ENCODE measurements around the gene CEMIP2.
A peak's percentile ranks its signal among the peaks of the same experiment; 100 is the strongest.

The CEMIP2 gene

DNA sequence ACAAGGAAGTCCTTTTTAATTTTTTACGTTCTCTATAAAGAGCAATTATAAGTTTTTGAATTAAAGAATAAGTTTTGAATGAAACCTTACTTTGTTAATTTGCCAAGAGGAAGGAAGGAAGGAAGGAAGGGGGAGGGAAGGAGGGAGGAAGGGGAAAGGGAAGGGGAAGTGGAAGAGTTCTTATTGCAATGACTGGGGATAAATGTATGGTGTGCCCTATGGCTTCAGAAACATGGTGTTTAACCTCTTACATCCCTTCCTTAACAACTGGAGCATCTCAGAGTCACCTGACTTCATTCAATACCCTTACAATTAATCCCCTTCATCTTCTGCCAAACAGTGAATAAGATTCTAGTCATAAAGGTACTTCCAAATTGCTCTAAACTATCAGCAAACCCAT, 16.0 kb downstream of the CEMIP2 start:
- Histone ChIP-seq H3K4me1 (ENCODE audit: control insufficient read depth in 2 of 2, insufficient read depth in 2 of 2, low read length in 2 of 2) (peaks cover 0 to 6% of the 10 kb centered on the region in 2 donors), H3K9ac (ENCODE audit: low read depth in 1 of 2, low read length in 2 of 2) (no peak overlapping the region), H3K27me3 (ENCODE audit: control insufficient read depth in 2 of 2, insufficient read depth in 2 of 2, low read length in 2 of 2) (no peaks in the 10 kb centered on the region), H3K36me3 (ENCODE audit: control insufficient read depth in 2 of 2, insufficient read depth in 2 of 2, low read length in 2 of 2) (peaks cover 11 to 15% of the 10 kb centered on the region in 2 donors), H3K27ac (ENCODE audit: low read depth in 2 of 2, low read length in 2 of 2) (no peak overlapping the region), H3K4me3 (ENCODE audit: low read length in 2 of 2) (no peak overlapping the region), H3K9me3 (ENCODE audit: control insufficient read depth in 2 of 2, low read length in 2 of 2) (no peaks in the 10 kb centered on the region)

DNA sequence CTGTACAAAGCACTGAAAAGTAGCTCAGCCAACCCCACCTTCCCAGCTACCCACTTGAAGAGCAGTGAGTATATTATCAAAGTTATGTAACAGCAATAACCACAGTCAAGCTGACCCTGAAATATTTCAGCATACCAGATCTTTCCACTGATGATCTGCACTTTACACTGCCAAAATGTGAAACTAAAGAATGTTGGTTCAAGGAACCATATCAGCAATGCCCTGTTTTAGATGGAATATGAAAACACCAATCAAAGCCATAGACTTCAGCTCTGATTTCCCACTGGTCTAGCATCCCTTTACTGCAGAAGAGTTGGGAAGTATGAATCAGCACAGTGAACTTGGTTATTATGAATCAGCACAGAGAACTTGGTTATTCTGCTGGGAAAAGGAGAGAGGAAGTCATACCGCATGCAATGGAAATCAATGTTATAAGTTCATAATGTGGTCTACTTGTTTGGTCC, 20.0 kb downstream of the CEMIP2 start:
- Histone ChIP-seq H3K36me3 (ENCODE audit: control insufficient read depth in 2 of 2, insufficient read depth in 2 of 2, low read length in 2 of 2) (peaks cover 20 to 31% of the 10 kb centered on the region in 2 donors), H3K9ac (ENCODE audit: low read depth in 1 of 2, low read length in 2 of 2) (no peak overlapping the region), H3K4me3 (ENCODE audit: low read length in 2 of 2) (no peak overlapping the region), H3K27me3 (ENCODE audit: control insufficient read depth in 2 of 2, insufficient read depth in 2 of 2, low read length in 2 of 2) (no peaks in the 10 kb centered on the region), H3K9me3 (ENCODE audit: control insufficient read depth in 2 of 2, low read length in 2 of 2) (no peaks in the 10 kb centered on the region), H3K4me1 (ENCODE audit: control insufficient read depth in 2 of 2, insufficient read depth in 2 of 2, low read length in 2 of 2) (peaks cover 5 to 9% of the 10 kb centered on the region in 2 donors), H3K27ac (ENCODE audit: low read depth in 2 of 2, low read length in 2 of 2) (peak overlapping the region in 1 of 2 donors; percentile 6)

DNA sequence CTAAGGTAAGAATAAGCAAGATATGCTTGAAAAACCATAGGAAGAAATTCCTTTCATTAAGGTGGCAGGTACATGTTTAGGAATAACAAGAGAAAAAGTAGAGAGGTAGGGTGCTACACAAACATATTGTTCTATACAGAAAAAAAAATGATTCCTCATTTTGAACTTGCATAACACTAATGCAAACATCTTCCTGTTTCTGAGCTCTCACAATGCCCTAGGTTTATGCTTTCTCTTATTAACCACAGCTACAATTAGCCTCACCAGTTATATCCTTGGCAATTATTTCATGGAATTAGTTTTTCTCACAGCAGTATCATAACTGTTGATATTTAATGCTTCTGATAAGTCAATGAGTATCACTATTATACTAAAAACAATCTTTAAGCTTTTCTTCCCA, 20.7 kb downstream of the CEMIP2 start:
- H3K27me3 ChIP-seq (ENCODE audit: control insufficient read depth in 2 of 2, insufficient read depth in 2 of 2, low read length in 2 of 2), result no peaks in the 10 kb centered on the region
- H3K27ac ChIP-seq (ENCODE audit: low read depth in 2 of 2, low read length in 2 of 2), result no peak overlapping the region
- H3K9me3 ChIP-seq (ENCODE audit: control insufficient read depth in 2 of 2, low read length in 2 of 2), result no peaks in the 10 kb centered on the region

DNA sequence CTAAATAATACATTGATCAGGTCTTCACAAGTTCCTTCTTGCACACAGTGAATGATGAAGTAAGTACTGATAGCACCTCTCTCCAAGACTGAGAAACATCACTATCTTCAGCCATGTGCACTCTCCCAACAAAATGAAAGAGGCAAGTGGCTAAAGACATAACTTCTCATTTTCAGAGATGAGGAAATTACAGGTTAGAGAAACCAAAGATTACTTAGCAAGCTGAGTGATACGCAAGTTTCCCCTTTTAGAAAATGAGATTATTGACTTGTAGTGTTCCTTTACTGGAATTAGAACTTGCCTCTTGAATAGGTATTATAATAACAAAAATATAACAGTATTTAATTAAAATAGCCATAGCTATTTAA, 21.6 kb downstream of the CEMIP2 start:
- peaks cover 20 to 31% of the 10 kb centered on the region in 2 donors for H3K36me3 ChIP-seq (ENCODE audit: control insufficient read depth in 2 of 2, insufficient read depth in 2 of 2, low read length in 2 of 2)
- H3K27ac ChIP-seq (ENCODE audit: low read depth in 2 of 2, low read length in 2 of 2), result no peak overlapping the region
- no peak overlapping the region for H3K9ac ChIP-seq (ENCODE audit: low read depth in 1 of 2, low read length in 2 of 2)
- H3K4me3 ChIP-seq (ENCODE audit: low read length in 2 of 2), result no peak overlapping the region
- no peaks in the 10 kb centered on the region for H3K9me3 ChIP-seq (ENCODE audit: control insufficient read depth in 2 of 2, low read length in 2 of 2)
- no peaks in the 10 kb centered on the region for H3K27me3 ChIP-seq (ENCODE audit: control insufficient read depth in 2 of 2, insufficient read depth in 2 of 2, low read length in 2 of 2)
- peaks cover 14 to 18% of the 10 kb centered on the region in 2 donors for H3K4me1 ChIP-seq (ENCODE audit: control insufficient read depth in 2 of 2, insufficient read depth in 2 of 2, low read length in 2 of 2)

More for the DNA sequence above, 20.7 kb downstream of the CEMIP2 start:
- Histone ChIP-seq H3K36me3 (ENCODE audit: control insufficient read depth in 2 of 2, insufficient read depth in 2 of 2, low read length in 2 of 2) (peaks cover 20 to 31% of the 10 kb centered on the region in 2 donors), H3K9ac (ENCODE audit: low read depth in 1 of 2, low read length in 2 of 2) (no peak overlapping the region), H3K4me1 (ENCODE audit: control insufficient read depth in 2 of 2, insufficient read depth in 2 of 2, low read length in 2 of 2) (peaks cover 11 to 16% of the 10 kb centered on the region in 2 donors), H3K4me3 (ENCODE audit: low read length in 2 of 2) (no peak overlapping the region)

DNA sequence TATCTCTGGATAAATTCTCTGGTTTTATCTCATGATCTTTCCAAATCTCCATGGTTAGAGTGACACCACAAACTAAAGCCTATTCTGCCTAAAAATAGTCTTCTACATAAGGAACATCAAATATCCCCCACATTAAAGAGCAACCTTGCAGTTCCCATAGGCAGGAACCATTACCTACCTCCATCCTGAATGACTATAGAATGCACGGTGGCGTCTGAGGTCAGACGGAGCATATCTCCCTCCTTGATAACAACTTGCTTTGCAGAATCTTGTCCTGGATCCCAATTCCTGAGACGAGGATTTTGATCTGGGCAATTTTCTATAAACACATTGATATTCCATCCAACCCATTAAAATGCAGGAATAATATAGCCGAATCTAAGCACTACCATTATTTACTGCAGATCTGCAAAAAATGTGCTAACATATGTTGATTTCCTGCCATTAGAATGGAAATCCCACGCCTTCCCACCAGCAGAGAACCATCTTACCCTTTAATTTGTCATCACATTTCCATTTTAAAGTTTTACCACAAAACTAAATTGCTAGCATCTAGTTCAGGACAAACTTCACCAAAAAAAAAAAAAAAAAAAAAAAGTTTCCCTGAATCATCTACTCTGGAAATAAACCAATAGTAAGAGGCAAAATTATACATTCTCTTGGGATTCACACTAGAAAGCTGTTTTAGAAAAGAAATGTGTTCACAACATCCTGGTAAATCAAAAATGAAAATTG, 22.1 kb downstream of the CEMIP2 start:
- Histone ChIP-seq H3K9me3 (ENCODE audit: control insufficient read depth in 2 of 2, low read length in 2 of 2) (no peaks in the 10 kb centered on the region), H3K4me1 (ENCODE audit: control insufficient read depth in 2 of 2, insufficient read depth in 2 of 2, low read length in 2 of 2) (peaks cover 17 to 21% of the 10 kb centered on the region in 2 donors), H3K27ac (ENCODE audit: low read depth in 2 of 2, low read length in 2 of 2) (no peak overlapping the region), H3K27me3 (ENCODE audit: control insufficient read depth in 2 of 2, insufficient read depth in 2 of 2, low read length in 2 of 2) (no peaks in the 10 kb centered on the region), H3K4me3 (ENCODE audit: low read length in 2 of 2) (no peak overlapping the region), H3K9ac (ENCODE audit: low read depth in 1 of 2, low read length in 2 of 2) (no peak overlapping the region), H3K36me3 (ENCODE audit: control insufficient read depth in 2 of 2, insufficient read depth in 2 of 2, low read length in 2 of 2) (peaks cover 20 to 31% of the 10 kb centered on the region in 2 donors)

DNA sequence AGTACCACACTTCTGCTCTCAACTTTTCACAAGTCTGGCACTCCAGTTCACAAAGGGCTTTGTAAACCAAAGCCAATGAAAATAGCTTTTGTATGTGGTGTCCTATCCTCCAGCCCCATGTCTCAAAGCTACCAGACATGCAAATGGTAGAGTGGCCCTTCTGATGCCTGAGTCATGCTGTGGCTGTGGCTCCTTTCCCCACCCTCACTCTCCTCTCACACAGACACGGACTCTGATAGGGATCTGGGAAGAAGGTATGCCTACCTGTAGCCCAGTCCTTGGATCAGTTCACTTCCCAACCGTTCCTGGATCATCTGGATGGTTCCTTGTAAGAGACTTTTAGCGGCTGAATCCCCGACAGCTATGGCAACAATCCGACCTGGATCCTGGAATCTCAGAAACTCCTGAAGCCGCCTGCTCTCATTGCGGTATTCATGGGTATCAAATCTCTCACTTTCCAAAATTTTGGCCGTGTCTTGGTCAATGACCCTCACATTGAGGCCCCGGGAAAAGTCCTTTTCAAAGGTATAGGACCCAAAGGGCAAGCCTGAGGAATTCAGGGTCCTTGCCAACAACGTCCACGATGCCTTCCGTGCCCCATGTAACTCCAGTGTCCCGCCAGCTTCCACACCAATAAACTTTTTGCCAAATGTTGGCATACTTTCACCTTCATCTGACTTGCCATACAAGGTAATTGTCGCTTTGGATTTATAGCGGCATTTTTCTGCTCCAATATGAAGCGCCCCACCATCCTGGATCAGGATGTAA, 23.4 kb downstream of the CEMIP2 start:
- Histone ChIP-seq H3K27me3 (ENCODE audit: control insufficient read depth in 2 of 2, insufficient read depth in 2 of 2, low read length in 2 of 2) (no peaks in the 10 kb centered on the region), H3K36me3 (ENCODE audit: control insufficient read depth in 2 of 2, insufficient read depth in 2 of 2, low read length in 2 of 2) (peaks cover 20 to 29% of the 10 kb centered on the region in 2 donors), H3K27ac (ENCODE audit: low read depth in 2 of 2, low read length in 2 of 2) (no peak overlapping the region)

DNA sequence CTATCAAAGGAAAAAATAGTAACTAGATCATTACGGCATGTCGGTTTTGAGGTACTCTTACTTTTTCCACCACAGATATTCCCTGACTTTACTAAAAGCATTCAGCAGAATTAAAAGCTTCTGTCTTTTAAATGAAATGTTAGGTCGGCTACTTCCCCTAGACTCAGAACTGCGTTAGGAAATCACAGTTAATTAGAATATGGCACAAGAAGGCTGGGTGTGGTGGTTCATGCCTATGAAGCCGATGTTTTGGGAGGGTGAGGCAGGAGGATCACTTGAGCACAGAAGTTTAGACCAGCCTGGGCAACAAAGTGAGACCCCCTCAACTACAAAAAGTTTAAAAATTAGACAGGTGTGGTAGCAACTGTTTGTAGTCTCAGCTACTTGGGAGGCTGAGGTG, 24.4 kb downstream of the CEMIP2 start:
- Histone ChIP-seq H3K9me3 (ENCODE audit: control insufficient read depth in 2 of 2, low read length in 2 of 2) (no peaks in the 10 kb centered on the region), H3K4me3 (ENCODE audit: low read length in 2 of 2) (no peak overlapping the region), H3K27ac (ENCODE audit: low read depth in 2 of 2, low read length in 2 of 2) (peak overlapping the region in 1 of 2 donors; percentile 4), H3K9ac (ENCODE audit: low read depth in 1 of 2, low read length in 2 of 2) (no peak overlapping the region), H3K36me3 (ENCODE audit: control insufficient read depth in 2 of 2, insufficient read depth in 2 of 2, low read length in 2 of 2) (peaks cover 20 to 31% of the 10 kb centered on the region in 2 donors), H3K4me1 (ENCODE audit: control insufficient read depth in 2 of 2, insufficient read depth in 2 of 2, low read length in 2 of 2) (peaks cover 17 to 33% of the 10 kb centered on the region in 2 donors), H3K27me3 (ENCODE audit: control insufficient read depth in 2 of 2, insufficient read depth in 2 of 2, low read length in 2 of 2) (no peaks in the 10 kb centered on the region)

More for the DNA sequence above, 23.4 kb downstream of the CEMIP2 start:
- Histone ChIP-seq H3K9ac (ENCODE audit: low read depth in 1 of 2, low read length in 2 of 2) (no peak overlapping the region), H3K4me1 (ENCODE audit: control insufficient read depth in 2 of 2, insufficient read depth in 2 of 2, low read length in 2 of 2) (peaks cover 17 to 32% of the 10 kb centered on the region in 2 donors), H3K4me3 (ENCODE audit: low read length in 2 of 2) (no peak overlapping the region), H3K9me3 (ENCODE audit: control insufficient read depth in 2 of 2, low read length in 2 of 2) (no peaks in the 10 kb centered on the region)

DNA sequence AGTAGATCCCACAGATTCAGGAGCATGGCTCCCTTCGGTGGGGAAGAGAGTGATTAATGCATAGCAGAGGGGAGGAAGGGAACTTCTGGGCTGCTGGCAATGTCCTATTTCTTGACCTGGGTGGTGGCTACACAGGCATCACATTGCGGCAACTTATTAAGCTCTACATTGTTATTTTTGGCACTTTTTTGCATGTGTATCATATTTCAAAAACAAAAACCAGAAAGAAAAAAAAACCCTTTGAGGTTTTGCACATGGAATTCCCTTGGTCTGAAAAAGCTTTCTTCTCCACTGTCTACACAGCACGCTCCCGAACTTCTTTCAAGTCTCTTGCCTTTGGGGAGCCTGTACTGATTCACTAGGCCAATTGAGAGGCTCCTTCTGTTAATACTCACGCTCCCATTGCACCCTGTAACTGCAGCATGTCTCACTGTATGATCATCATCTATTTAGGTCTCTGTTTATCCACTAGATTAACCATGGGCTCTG, 25.1 kb downstream of the CEMIP2 start:
- Histone ChIP-seq H3K4me1 (ENCODE audit: control insufficient read depth in 2 of 2, insufficient read depth in 2 of 2, low read length in 2 of 2) (peaks cover 17 to 33% of the 10 kb centered on the region in 2 donors), H3K27me3 (ENCODE audit: control insufficient read depth in 2 of 2, insufficient read depth in 2 of 2, low read length in 2 of 2) (no peaks in the 10 kb centered on the region), H3K9me3 (ENCODE audit: control insufficient read depth in 2 of 2, low read length in 2 of 2) (no peaks in the 10 kb centered on the region), H3K4me3 (ENCODE audit: low read length in 2 of 2) (no peak overlapping the region), H3K9ac (ENCODE audit: low read depth in 1 of 2, low read length in 2 of 2) (no peak overlapping the region), H3K27ac (ENCODE audit: low read depth in 2 of 2, low read length in 2 of 2) (peak overlapping the region; percentile 73 to 74), H3K36me3 (ENCODE audit: control insufficient read depth in 2 of 2, insufficient read depth in 2 of 2, low read length in 2 of 2) (peaks cover 17 to 27% of the 10 kb centered on the region in 2 donors)

DNA sequence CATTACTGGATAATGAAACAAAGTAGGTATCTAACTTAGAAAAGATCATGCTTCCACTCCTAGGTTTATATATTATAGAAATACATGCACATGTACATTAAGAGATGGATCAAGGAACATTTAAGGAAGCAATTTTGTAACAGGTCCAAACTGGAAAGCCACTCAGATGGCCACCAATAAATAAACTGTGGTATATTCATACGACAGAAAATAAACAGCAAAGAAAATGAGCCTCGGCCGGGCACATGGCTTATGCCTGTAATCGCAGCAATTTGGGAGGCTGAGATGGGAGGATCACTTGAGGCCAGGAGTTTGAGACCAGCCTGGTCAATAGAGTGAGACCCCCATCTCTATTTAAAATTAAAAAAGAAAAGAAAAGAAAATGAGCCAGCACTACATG, 25.6 kb downstream of the CEMIP2 start:
- H3K9me3 ChIP-seq (ENCODE audit: control insufficient read depth in 2 of 2, low read length in 2 of 2), result no peaks in the 10 kb centered on the region
- H3K27ac ChIP-seq (ENCODE audit: low read depth in 2 of 2, low read length in 2 of 2), result peak overlapping the region; percentile 73 to 74
- H3K4me3 ChIP-seq (ENCODE audit: low read length in 2 of 2), result peak overlapping the region in 1 of 2 donors; percentile 11
- no peaks in the 10 kb centered on the region for H3K27me3 ChIP-seq (ENCODE audit: control insufficient read depth in 2 of 2, insufficient read depth in 2 of 2, low read length in 2 of 2)
- peaks cover 17 to 33% of the 10 kb centered on the region in 2 donors for H3K4me1 ChIP-seq (ENCODE audit: control insufficient read depth in 2 of 2, insufficient read depth in 2 of 2, low read length in 2 of 2)
- no peak overlapping the region for H3K9ac ChIP-seq (ENCODE audit: low read depth in 1 of 2, low read length in 2 of 2)
- peaks cover 11 to 22% of the 10 kb centered on the region in 2 donors for H3K36me3 ChIP-seq (ENCODE audit: control insufficient read depth in 2 of 2, insufficient read depth in 2 of 2, low read length in 2 of 2)

All from mucosa of rectum (tissue), 2 donors.